HepG2 (cell line): ENCODE measurements around the gene FRMD8. TPM values are rescaled to one million over a fixed set of nuclear protein-coding genes. Genes with fewer than 3 reads are reported as not detected.

ENCODE experiments used
- BRCA1 ChIP-seq: sonication (generic); formaldehyde crosslinking; IDR thresholded peaks from 2 replicates; pipeline ENCODE4 v1.4.0; 2020; ENCODE audit warnings: missing genetic modification reagents
- EEA1 ChIP-seq: sonication (generic); formaldehyde crosslinking; IDR thresholded peaks from 2 replicates; pipeline ENCODE4 v1.5.1; 2020; ENCODE audit warnings: mild to moderate bottlenecking, missing genetic modification reagents, borderline replicate concordance
- FOXO1 ChIP-seq: sonication (generic); formaldehyde crosslinking; IDR thresholded peaks from 2 replicates; pipeline ENCODE4 v1.4.0; 2020; ENCODE audit warnings: missing genetic modification reagents
- GATAD2A ChIP-seq: IDR thresholded peaks from 2 replicates; pipeline ENCODE4 v1.6.1; 2016
- HDAC6 ChIP-seq: fragments of 200-600 bp; sonication (generic); IDR thresholded peaks from 2 replicates; pipeline ENCODE4 v1.7.0; 2017; ENCODE audit warnings: mild to moderate bottlenecking, antibody characterized with exemption, low read length, low read depth
- HNRNPL ChIP-seq: fragments of 200-400 bp; formaldehyde crosslinking; IDR thresholded peaks from 2 replicates; pipeline ENCODE4 v1.6.1; 2017; ENCODE audit warnings: mild to moderate bottlenecking, low read depth, low read length
- HOXA5 ChIP-seq: sonication (generic); formaldehyde crosslinking; IDR thresholded peaks from 2 replicates; pipeline ENCODE4 v1.4.0; 2020; ENCODE audit warnings: missing genetic modification reagents
- KDM2A ChIP-seq: sonication (generic); formaldehyde crosslinking; IDR thresholded peaks from 2 replicates; pipeline ENCODE4 v1.4.0; 2020; ENCODE audit warnings: low read depth, missing genetic modification reagents, borderline replicate concordance
- KMT2A ChIP-seq: sonication (generic); formaldehyde crosslinking; IDR thresholded peaks from 2 replicates; pipeline ENCODE4 v1.4.0; 2020; ENCODE audit warnings: missing genetic modification reagents
- NFE2L1 ChIP-seq: sonication (generic); formaldehyde crosslinking; IDR thresholded peaks from 2 replicates; pipeline ENCODE4 v1.4.0; 2020; ENCODE audit warnings: missing genetic modification reagents, mild to moderate bottlenecking, borderline replicate concordance
- PCBP1 ChIP-seq: fragments of 200-400 bp; formaldehyde crosslinking; IDR thresholded peaks from 2 replicates; pipeline ENCODE4 v1.6.1; 2017; ENCODE audit warnings: mild to moderate bottlenecking, low read depth, low read length, borderline replicate concordance
- RFX3 ChIP-seq: IDR thresholded peaks from 2 replicates; pipeline ENCODE4 v1.6.1; 2016; ENCODE audit warnings: missing biosample characterization, missing genetic modification reagents
- SMAD9 ChIP-seq: sonication (generic); formaldehyde crosslinking; IDR thresholded peaks from 2 replicates; pipeline ENCODE4 v1.5.1; 2020; ENCODE audit warnings: mild to moderate bottlenecking, missing genetic modification reagents
- SMC3 ChIP-seq: IDR thresholded peaks from 2 replicates; pipeline ENCODE4 v1.6.1; 2011; ENCODE audit warnings: low read length, improper control_type of control experiment
- STAG1 ChIP-seq: sonication (generic); formaldehyde crosslinking; IDR thresholded peaks from 2 replicates; pipeline ENCODE4 v1.4.0; 2020; ENCODE audit warnings: missing genetic modification reagents
- ZBTB3 ChIP-seq: sonication (generic); formaldehyde crosslinking; IDR thresholded peaks from 2 replicates; pipeline ENCODE4 v1.4.0; 2020; ENCODE audit warnings: low read depth, mild to moderate bottlenecking, moderate library complexity, missing genetic modification reagents, borderline replicate concordance
- ZFP62 ChIP-seq: sonication (generic); formaldehyde crosslinking; IDR thresholded peaks from 2 replicates; pipeline ENCODE4 v1.4.0; 2020; ENCODE audit warnings: missing genetic modification reagents
- ZFYVE20 ChIP-seq: sonication (generic); formaldehyde crosslinking; IDR thresholded peaks from 2 replicates; pipeline ENCODE4 v1.8.0; 2023; ENCODE audit warnings: low read depth, mild to moderate bottlenecking, moderate library complexity, missing genetic modification reagents, borderline replicate concordance
- ZMYM3 ChIP-seq: sonication (generic); formaldehyde crosslinking; IDR thresholded peaks from 2 replicates; pipeline ENCODE4 v1.5.1; 2020; ENCODE audit warnings: mild to moderate bottlenecking, missing genetic modification reagents
- ZNF577 ChIP-seq: sonication (generic); formaldehyde crosslinking; IDR thresholded peaks from 2 replicates; pipeline ENCODE4 v1.4.0; 2020; ENCODE audit warnings: mild to moderate bottlenecking, low read depth, missing genetic modification reagents, borderline replicate concordance
- ZNF615 ChIP-seq: sonication (generic); formaldehyde crosslinking; IDR thresholded peaks from 2 replicates; pipeline ENCODE4 v1.5.0; 2020; ENCODE audit warnings: mild to moderate bottlenecking, missing genetic modification reagents, borderline replicate concordance
- ZNF761 ChIP-seq: sonication (generic); formaldehyde crosslinking; conservative IDR thresholded peaks from 2 replicates; pipeline ENCODE4 v1.4.0; 2020; ENCODE audit warnings: mild to moderate bottlenecking, missing genetic modification reagents
- polyA plus RNA-seq, 8 experiments: library from polyadenylated mRNA; depleted of rRNA in 3 of 8; stranded (reverse) in 7 of 8; unstranded in 1 of 8; fragments of >200 nt; fragmentation: Illumina TruSeq in 4 of 8; extraction: Trizol in 4 of 8; gene quantifications; 2 replicates each; pipeline versions ENCODE4 v1.2.1 to v1.2.3, GENCODE V29; 2011 to 2016; ENCODE audit warnings: low read depth in 4 of 8, missing spikeins in 1 of 8, mixed read lengths in 1 of 8; ENCODE audit not compliant: insufficient read depth in 1 of 8
- total RNA-seq, 5 experiments: library from RNA; depleted of rRNA; stranded (reverse); fragments of >200 nt; fragmentation: Illumina TruSeq; extraction: Trizol; gene quantifications; 2 replicates each; pipeline ENCODE4 v1.2.3, GENCODE V29; 2016; ENCODE audit warnings: low read depth in 1 of 5
- TF ChIP-seq, protein P1 (sequence below): sonication (generic); formaldehyde crosslinking; IDR thresholded peaks from 2 replicates; pipeline ENCODE4 v1.5.1; 2020; ENCODE audit warnings: mild to moderate bottlenecking, missing genetic modification reagents, moderate library complexity
- TF ChIP-seq, protein P2 (sequence below): sonication (generic); formaldehyde crosslinking; IDR thresholded peaks from 2 replicates; pipeline ENCODE4 v1.8.0; 2022; ENCODE audit warnings: mild to moderate bottlenecking, missing genetic modification reagents, moderate library complexity
- TF ChIP-seq, protein P3 (sequence below), 2 experiments: sonication (generic) in 1 of 2; formaldehyde crosslinking in 1 of 2; IDR thresholded peaks; 2 replicates each; pipeline versions ENCODE4 v1.6.1 to v1.9.0; 2014 to 2022; ENCODE audit warnings: antibody characterized with exemption in 1 of 2, borderline replicate concordance in 1 of 2, inconsistent platforms in 1 of 2, low read depth in 1 of 2, missing genetic modification reagents in 1 of 2

FRMD8 gene
- total and polyA plus RNA-seq, 2 of the 13 experiments (the other 11 are each of a cell fraction or from before 2014, with no cell fraction given): 5.8 to 20.6 TPM

DNA sequence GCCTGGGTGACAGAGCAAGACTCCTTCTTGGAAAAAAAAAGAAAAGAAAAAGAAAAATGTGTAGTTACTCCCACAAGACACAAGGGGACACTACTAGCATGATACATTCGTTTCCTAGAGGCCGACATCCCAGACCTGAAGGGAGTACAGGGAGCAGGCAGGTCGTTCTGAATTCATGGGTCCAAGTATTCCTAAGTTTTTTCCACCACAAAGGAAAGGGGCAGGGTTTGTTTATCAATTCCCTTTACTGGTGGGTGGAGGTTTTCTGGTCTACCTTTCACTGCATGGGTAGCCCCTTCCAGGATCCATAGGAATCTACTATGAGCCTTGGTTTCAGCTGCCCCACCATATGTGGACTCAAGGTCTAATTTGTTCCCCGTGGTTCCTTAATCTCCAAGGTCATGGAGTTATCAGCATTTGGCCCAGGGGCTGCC is 20.1 kb upstream of the FRMD8 start (continued):
- TF ChIP-seq, protein P1, sequence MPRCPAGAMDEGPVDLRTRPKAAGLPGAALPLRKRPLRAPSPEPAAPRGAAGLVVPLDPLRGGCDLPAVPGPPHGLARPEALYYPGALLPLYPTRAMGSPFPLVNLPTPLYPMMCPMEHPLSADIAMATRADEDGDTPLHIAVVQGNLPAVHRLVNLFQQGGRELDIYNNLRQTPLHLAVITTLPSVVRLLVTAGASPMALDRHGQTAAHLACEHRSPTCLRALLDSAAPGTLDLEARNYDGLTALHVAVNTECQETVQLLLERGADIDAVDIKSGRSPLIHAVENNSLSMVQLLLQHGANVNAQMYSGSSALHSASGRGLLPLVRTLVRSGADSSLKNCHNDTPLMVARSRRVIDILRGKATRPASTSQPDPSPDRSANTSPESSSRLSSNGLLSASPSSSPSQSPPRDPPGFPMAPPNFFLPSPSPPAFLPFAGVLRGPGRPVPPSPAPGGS (CRISPR knock-in tag): no peak
- TF ChIP-seq NFE2L1 (CRISPR knock-in tag) (no peak), HOXA5 (CRISPR knock-in tag) (0 out of 2 replicates have a peak, but pooled peaks have one; percentile 52), ZBTB3 (CRISPR knock-in tag) (no peak), STAG1 (peak; percentile 95), FOXO1 (CRISPR knock-in tag) (no peak), PCBP1 (no peak), SMAD9 (CRISPR knock-in tag) (no peak), RFX3 (CRISPR knock-in tag) (no peak), KDM2A (CRISPR knock-in tag) (no peak), ZFP62 (CRISPR knock-in tag) (no peak), HNRNPL (no peak), KMT2A (no peak), ZFYVE20 (CRISPR knock-in tag) (no peak), ZMYM3 (no peak), EEA1 (CRISPR knock-in tag) (no peak), ZNF577 (CRISPR knock-in tag) (no peak), HDAC6 (no peak), ZNF615 (CRISPR knock-in tag) (no peak), BRCA1 (CRISPR knock-in tag) (no peak), ZNF761 (CRISPR knock-in tag) (no peak), GATAD2A (CRISPR knock-in tag) (no peak), SMC3 (peak; percentile 93)
- TF ChIP-seq, protein P2, sequence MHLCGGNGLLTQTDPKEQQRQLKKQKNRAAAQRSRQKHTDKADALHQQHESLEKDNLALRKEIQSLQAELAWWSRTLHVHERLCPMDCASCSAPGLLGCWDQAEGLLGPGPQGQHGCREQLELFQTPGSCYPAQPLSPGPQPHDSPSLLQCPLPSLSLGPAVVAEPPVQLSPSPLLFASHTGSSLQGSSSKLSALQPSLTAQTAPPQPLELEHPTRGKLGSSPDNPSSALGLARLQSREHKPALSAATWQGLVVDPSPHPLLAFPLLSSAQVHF (CRISPR knock-in tag): no peak
- TF ChIP-seq, protein P3, sequence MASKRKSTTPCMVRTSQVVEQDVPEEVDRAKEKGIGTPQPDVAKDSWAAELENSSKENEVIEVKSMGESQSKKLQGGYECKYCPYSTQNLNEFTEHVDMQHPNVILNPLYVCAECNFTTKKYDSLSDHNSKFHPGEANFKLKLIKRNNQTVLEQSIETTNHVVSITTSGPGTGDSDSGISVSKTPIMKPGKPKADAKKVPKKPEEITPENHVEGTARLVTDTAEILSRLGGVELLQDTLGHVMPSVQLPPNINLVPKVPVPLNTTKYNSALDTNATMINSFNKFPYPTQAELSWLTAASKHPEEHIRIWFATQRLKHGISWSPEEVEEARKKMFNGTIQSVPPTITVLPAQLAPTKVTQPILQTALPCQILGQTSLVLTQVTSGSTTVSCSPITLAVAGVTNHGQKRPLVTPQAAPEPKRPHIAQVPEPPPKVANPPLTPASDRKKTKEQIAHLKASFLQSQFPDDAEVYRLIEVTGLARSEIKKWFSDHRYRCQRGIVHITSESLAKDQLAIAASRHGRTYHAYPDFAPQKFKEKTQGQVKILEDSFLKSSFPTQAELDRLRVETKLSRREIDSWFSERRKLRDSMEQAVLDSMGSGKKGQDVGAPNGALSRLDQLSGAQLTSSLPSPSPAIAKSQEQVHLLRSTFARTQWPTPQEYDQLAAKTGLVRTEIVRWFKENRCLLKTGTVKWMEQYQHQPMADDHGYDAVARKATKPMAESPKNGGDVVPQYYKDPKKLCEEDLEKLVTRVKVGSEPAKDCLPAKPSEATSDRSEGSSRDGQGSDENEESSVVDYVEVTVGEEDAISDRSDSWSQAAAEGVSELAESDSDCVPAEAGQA (IDR thresholded peaks at IDR 0.05; ENCODE audit: low read depth): no peak
- TF ChIP-seq, protein P3 (CRISPR knock-in tag; IDR thresholded peaks at IDR 0.05; ENCODE audit: borderline replicate concordance): no peak
